Lower leg skin (tissue), 3 donors: ENCODE results near the gene ACOT13.

ENCODE experiments used
- CTCF ChIP-seq, 3 donors: fragments of 450-650 bp; IDR thresholded peaks; one replicate each; pipeline ENCODE4 v1.5.1; 2016; ENCODE audit warnings: antibody characterized with exemption in 3 of 3, mild to moderate bottlenecking in 3 of 3, moderate library complexity in 2 of 3
- POLR2A ChIP-seq, 2 donors: fragments of 450-650 bp; IDR thresholded peaks; one replicate each; pipeline ENCODE4 v1.6.1; 2016 to 2017; ENCODE audit warnings: antibody characterized with exemption in 2 of 2, mild to moderate bottlenecking in 1 of 2, moderate library complexity in 1 of 2

GRCh38 chr6:24691550-24691949 lies 24.7 kb downstream of the ACOT13 start:
- TF ChIP-seq CTCF (IDR thresholded peaks at IDR 0.05) (no peak), POLR2A (IDR thresholded peaks at IDR 0.05) (no peak)
